Progenitor cell of endocrine pancreas (in vitro differentiated cells): ENCODE measurements around the gene HIP1. TPM values are rescaled to one million over a fixed set of nuclear protein-coding genes. Genes with fewer than 3 reads are reported as not detected.
"Not testable (repeated sequence)": the region's sequence is repeated elsewhere in the genome, so short reads cannot be mapped to it uniquely, and the experiment has no call there.

Experiments used
- DNase-seq: peaks from one replicate; pipeline ENCODE4 v3.0.0; 2021; ENCODE audit warnings: low spot score; ENCODE audit not compliant: unreplicated experiment
- H3K27ac Mint-ChIP-seq: 2 replicates; pipeline ENCODE4 v1.8.0; 2021; ENCODE audit warnings: mild to moderate bottlenecking, moderate library complexity, mixed read lengths
- H3K27me3 Mint-ChIP-seq: 2 replicates; pipeline ENCODE4 v1.8.0; 2021; ENCODE audit warnings: mixed read lengths
- H3K36me3 Mint-ChIP-seq: 2 replicates; pipeline ENCODE4 v1.8.0; 2022; ENCODE audit warnings: mixed read lengths; ENCODE audit not compliant: insufficient read depth
- H3K4me1 Mint-ChIP-seq: 2 replicates; pipeline ENCODE4 v1.8.0; 2021; ENCODE audit warnings: low read depth, mixed read lengths
- H3K4me3 Mint-ChIP-seq: 2 replicates; pipeline ENCODE4 v1.8.0; 2021; ENCODE audit warnings: low read depth, mild to moderate bottlenecking, moderate library complexity, mixed read lengths
- H3K9me3 Mint-ChIP-seq: 2 replicates; pipeline ENCODE4 v1.8.0; 2021; ENCODE audit warnings: low read depth, mixed read lengths
- CTCF ChIP-seq: fragments of 200-600 bp; sonication (generic); IDR thresholded peaks from one replicate; pipeline ENCODE4 v1.5.0; 2021; ENCODE audit warnings: antibody characterized with exemption, mild to moderate bottlenecking; ENCODE audit not compliant: unreplicated experiment
- total RNA-seq: library from RNA; stranded (reverse); gene quantifications from 2 replicates; pipeline ENCODE4 v1.2.1, GENCODE V29; 2021

HIP1 gene
- total RNA-seq, 1 donor from 2014 or later = 66.6 TPM

- TF ChIP-seq CTCF = no peak
- Mint-ChIP-seq H3K4me1 (no peaks in the 10 kb centered on the region), H3K36me3 (peaks cover 9% of the 10 kb centered on the region), H3K4me3 (no peak overlapping the region), H3K27ac (no peak overlapping the region), H3K27me3 (no peaks in the 10 kb centered on the region), H3K9me3 (no peaks in the 10 kb centered on the region)
- DNase-seq = no peak
These were observed 165.2 kb downstream of the HIP1 start for GRCh38 chr7:75573477-75574019.

DNA sequence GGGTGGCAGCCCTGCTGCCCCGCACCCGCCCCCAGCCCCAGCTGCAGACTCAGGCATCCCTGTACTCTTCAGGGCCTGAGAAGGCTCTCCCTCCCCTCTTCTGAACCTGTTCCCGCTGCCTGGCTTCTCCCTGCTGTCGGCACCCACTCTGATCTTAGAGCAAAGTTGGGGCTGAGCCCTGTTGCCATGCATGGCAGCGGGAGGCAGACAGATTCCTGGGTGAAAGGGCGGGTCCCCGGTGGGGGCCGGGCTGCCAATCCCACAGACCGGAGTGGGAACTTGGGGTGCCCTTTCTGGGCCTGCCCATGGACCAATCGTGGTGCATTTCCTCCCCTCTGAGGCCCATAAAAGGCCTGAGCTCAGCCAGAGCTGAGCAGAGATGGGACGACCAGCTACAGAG, 165.9 kb downstream of the HIP1 start:
- Mint-ChIP-seq H3K9me3 (no peaks in the 10 kb centered on the region), H3K4me3 (no peak overlapping the region), H3K27ac (no peak overlapping the region), H3K4me1 (no peaks in the 10 kb centered on the region), H3K27me3 (no peaks in the 10 kb centered on the region), H3K36me3 (peaks cover 9% of the 10 kb centered on the region)
- no peak for DNase-seq
- TF ChIP-seq CTCF = no peak

DNA sequence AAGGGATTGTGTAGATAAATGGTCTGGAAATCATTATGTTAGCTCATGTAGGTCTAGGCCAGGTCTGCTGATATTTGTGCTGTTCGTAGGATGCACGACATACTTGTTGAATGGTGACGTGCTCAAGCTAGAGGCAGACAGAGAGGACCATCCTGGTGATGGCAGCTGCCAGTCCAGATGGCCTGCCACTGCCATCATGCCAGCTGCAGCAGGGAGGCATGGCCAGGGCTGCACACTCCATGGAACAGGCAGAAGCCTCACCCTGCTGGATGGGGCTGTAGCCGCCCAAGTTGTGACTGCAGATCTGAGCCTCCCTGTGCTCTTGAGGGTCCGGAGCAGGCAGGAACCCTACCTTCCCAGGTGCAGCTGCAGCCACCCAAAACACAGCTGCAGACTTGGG, 166.3 kb downstream of the HIP1 start:
- Mint-ChIP-seq H3K4me1 (no peaks in the 10 kb centered on the region), H3K27ac (no peak overlapping the region), H3K9me3 (no peaks in the 10 kb centered on the region), H3K36me3 (peaks cover 9% of the 10 kb centered on the region), H3K4me3 (no peak overlapping the region), H3K27me3 (no peaks in the 10 kb centered on the region)
- TF ChIP-seq CTCF = no peak
- no peak for DNase-seq

DNA sequence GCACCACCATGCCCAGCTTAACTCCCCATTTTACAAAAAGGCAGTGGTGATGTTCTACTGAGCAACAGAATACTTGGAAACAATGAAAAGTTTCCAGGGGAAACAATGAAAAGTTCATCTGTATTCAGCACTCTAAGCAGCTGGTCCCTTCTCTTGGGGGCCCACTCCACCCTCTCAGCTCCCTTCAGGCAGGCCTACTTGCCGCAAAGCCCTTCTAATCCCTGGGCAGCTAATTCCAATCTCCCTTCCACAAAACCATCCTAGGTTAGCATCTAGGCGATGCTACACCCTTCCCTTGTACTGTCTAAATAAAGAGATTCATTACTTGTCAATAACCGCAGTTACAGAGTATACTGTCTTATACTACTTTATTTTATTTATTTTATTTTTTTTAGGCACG, 167.5 kb downstream of the HIP1 start:
- Mint-ChIP-seq H3K27me3 (no peaks in the 10 kb centered on the region), H3K9me3 (no peaks in the 10 kb centered on the region), H3K27ac (no peak overlapping the region), H3K36me3 (peaks cover 13% of the 10 kb centered on the region), H3K4me1 (no peaks in the 10 kb centered on the region), H3K4me3 (no peak overlapping the region)
- no peak for TF ChIP-seq CTCF
- no peak for DNase-seq

GRCh38 chr7:75569629-75570282, 169.0 kb downstream of the HIP1 start:
- H3K4me3 Mint-ChIP-seq, H3K9me3 Mint-ChIP-seq, H3K27ac Mint-ChIP-seq, H3K27me3 Mint-ChIP-seq, H3K4me1 Mint-ChIP-seq, DNase-seq: not testable (repeated sequence)
- H3K36me3 Mint-ChIP-seq = peaks cover 14% of the 10 kb centered on the region

DNA sequence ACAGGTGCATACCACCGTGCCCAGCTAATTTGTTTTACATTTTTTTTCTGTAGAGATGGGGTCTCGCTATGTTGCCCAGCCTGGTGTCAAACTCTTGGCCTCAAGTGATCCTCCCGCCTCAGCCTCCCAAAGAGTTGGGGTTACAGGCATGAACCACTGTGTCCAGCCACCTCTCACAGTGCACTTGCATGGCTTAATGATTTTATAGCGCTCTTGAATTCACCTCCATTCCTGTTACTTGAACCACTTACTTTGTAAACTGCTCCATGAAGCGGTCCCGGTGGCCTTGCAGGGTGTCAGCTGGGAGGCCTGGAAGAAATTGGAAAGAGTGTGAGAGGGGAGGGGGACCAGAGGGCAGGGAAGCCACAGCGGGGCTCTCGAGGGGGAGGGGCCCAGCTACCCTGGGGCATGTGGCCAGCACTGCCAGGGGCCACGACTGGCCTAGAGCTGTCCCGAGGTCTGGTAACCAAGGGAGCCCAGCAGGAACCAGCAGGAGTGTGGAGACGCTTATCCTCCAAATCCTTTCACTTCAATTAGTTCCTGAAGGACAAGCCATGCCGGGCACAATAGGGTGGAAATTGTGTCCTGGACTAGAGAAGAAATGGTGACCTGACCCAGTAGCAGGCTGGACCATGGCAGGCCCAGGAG, 170.7 kb downstream of the HIP1 start:
- Mint-ChIP-seq H3K36me3 (peaks cover 14% of the 10 kb centered on the region), H3K4me1 (no peaks in the 10 kb centered on the region), H3K27me3 (no peaks in the 10 kb centered on the region), H3K9me3 (no peaks in the 10 kb centered on the region), H3K4me3 (no peak overlapping the region), H3K27ac (no peak overlapping the region)
- no peak for TF ChIP-seq CTCF
- no peak for DNase-seq
